Right kidney (tissue), 1 donor: ENCODE results near the gene VAPB.

Experiments used
- DNase-seq: peaks from one replicate; pipeline ENCODE4 v3.0.0-alpha.2; 2016

VAPB gene

DNA sequence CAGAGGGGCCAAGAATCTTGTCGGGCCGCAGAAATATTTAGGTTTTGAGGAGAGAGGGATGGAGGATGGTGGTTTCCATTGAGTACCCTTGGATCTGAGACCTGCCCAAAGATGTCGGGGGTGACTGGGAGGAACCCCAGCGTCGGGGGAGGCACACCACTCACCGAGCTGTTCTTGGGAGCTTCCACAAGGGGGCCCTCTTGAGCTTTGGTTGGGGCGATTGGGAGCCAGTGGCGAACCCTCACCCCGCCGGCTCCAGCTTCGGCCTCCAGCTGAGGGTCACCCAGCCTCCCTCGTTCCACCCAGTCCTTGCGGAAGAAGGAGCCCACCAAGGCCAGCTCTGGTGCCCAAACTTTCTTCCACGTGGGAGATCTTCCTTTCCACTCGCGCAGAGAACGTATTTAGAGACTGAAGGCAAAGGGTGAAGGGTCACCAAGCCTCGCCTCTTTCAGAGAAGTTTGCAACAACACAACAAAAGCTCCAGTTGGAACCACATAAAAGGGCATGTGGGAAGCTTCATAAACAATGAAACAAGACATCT lies 92.5 kb downstream of the VAPB start:
- DNase-seq, result peak; percentile 65

DNA sequence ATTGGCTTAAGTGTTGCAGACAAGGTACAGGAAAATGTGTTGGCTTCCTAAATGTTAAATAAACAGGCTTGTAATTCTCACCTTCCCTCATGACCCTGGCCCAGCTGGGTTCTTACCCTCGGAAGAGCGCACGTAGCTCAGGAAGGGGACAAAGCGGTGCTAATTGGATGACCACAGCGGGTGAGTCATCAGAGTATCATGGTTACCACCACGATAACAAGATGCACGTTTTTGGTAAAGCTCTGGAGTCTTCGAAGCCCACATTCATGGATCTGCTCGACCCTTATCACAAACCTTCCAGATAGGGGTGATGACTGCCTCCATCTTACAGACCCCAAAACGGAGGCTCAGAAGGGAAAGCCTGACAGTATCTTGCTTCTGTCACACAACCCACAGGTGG lies 93.4 kb downstream of the VAPB start:
- DNase-seq, result no peak

DNA sequence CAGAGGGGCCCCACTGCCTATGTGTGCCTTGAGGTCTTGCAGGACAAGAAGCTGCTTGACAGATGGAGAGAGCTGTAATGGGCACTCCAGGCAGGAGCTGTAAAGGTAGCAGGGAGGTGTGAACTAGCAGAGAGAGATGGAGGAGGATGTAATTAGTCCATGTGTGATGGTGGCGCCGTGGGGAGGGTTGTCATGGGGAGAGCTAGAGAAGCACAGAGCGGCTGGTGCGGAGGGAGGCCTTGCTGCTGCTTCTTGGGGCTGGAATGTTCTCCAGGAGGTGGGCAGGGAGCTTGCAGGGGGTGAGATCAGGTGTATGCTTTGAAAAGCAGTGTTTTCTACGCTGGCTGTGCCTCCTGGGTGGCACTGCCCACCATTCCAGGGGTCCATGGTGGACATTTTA lies 94.0 kb downstream of the VAPB start:
- DNase-seq, result no peak

DNA sequence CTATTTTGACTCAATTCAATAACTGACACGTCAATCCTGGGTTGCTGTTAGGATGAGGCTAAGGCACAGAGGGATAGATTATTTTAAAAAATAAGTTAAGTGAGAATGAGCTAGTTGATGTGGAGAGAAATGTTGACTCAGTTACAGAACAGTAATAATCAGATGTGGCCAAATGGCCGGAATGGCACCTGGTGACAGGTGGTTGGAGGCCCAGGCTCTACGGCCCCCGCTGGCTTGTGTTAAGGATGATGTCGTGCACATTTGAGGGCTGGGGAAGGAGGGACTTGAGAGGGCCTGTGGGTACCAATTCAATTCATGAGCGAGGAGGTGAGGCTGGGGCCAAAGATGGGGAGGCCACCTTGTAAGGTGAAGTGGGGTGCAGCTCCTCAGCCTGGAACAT lies 94.4 kb downstream of the VAPB start:
- DNase-seq, result no peak

DNA sequence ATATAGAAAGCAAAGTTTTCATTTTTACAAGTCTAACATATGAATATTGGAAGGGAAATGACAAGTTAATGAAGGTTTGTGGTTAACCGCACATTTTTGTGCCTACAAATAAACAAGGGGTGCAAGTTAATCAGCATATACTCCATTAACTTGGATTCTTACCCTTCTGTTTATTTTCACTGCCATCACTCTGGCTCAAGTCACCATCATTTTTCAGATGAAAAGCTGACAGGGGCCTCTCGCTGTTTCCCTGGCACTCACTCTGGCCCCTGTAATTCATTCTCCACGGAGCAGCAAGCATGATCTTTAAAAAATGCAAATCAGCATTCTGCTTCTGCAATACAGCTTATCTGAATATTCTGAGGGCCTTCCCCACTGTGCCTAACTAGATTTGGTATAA lies 96.4 kb downstream of the VAPB start:
- no peak for DNase-seq

DNA sequence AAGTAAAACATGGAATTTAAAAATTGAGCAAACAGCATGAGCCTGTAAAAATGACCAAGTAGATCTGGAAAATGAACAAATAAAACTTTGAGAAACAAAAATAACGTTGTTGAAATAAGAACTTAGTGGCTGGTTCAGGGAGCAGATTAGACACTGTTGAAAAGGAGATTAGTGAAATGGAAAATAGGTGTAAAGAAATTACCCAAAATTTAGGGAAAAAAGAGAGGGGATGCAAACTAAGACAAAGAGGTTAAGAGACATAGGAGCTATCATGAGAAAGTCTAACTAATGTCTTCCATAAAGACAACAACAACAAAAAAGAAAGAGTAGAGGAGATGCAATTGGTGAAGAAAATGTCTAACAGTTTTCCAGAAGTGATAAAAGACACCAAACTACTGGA lies 97.2 kb downstream of the VAPB start:
- no peak for DNase-seq

DNA sequence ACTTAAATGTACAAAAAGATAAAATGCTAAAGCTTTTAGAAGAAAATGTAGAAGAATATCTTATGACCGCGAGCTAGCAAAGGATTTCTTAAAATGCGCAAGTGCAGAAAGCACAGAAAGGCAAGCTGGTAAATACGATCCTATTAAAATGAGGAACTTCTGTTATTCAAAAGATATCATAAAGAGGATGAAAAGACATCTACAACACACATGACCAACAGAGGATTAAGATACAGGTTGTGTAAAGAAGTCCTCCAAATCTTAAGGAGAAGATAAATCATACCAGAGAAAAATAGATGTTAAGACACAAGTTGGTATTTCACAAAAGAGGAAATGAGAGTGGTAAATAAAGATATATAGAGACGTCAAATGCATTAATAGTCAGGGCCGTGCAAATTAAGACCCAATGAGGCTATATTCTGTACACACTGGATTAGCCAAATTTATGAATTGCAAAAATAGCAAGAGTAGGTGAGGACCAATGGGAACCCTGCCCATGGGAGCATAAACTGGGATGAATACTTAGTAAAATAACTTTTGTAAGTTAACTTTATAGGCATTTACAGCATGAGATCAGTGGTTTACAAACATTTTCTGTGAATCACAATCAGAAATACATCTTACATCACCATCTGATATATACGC lies 103.2 kb downstream of the VAPB start:
- no peak for DNase-seq

DNA sequence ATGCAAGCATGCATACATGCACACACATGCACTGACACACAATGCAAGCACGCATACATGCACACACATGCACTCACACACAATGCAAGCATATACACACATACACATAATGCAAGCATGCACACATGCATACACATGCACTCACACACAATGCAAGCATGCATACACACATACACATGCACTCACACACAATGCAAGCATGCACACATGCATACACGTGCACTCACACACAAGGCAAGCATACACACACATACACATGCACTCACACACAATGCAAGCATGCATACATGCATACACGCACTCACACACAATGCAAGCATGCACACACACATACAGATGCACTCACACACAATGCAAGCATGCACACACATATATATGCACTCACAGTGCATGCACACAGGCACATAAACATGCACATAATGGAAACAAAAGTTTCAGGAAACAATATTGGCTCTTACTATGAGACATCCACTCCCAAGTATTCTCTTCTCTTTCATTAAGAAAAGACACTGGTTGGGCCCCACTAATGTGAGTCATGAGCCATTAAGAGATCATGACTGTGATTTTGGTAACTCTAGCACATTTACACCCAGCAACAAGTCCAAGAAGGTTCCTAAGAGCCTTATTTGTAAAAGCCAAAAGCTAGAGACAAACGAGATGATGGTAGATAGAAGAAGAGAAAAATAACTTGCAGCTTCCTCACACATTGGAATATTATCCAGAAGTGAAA lies 103.9 kb downstream of the VAPB start:
- DNase-seq, result no peak

DNA sequence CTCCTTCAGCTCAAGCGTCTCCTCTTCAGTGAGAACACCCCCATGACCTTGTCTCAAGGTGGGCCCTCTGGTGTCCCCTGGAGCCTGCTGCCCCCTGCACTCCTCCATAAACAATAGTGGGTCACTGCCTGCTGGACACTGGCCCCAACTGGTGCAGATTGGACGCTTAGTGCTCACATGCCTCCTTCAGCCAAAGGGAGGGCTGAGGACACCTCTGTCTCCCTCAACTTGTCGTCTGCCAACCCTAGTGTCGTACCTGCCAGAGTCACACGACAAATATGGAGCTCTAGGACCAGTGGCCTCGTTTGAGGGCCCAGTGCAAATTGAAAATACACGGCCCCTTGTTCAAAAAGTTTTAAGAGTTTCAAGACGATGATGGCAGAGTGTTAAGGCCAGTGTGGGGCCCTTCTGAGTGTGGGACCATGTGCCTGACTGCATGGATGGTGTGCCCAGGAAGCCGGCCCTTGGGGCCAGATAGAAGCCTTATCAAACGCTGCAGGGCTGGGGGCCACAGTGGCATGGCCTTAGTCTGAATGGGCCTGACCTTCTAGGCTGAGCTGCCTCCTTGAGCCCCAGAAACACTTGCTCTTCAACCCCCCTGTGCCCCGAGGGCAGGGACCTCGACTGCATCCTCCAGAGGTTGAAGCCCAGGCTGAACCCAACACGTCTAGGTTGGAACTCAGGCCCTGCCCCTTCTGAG lies 106.0 kb downstream of the VAPB start:
- DNase-seq, result no peak

DNA sequence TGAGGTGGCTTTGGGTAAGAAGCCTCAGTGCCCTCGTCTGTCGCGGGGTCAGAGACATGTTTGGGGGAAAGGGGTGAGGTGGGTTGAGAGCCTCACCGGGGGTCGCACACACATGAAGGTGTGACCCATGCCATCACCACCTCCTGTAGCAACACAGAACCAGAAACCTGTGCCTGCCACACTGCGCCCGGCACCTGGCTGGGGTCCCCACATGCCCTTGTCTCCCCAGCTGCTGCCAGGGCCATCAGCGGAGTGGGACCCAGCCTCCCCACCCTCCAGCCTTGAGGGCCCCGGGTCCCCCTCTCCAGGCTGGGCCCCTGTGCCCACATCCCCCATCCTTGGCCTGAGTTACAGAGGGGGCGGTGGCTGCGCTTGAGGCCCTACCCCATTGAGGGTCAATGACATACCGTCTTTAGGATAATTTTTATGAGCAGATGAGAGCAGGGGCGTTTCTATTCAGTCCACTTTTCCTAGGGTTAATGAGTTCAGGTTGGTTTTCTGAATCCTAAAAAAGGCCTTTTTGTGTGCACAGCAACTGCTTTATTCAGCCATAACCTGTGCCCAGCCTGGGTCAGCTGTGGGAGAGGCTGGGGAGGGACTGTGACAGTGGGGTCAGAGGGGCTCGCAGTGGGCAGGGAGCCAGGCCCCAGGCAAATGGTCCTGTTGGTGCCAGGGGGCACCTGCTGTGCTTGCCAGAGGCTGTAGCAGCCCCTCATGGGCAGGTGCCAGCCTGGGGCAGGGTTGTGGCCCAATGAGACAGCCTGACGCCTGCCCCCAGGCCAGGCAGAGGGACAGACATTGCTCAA lies 106.8 kb downstream of the VAPB start:
- no peak for DNase-seq

DNA sequence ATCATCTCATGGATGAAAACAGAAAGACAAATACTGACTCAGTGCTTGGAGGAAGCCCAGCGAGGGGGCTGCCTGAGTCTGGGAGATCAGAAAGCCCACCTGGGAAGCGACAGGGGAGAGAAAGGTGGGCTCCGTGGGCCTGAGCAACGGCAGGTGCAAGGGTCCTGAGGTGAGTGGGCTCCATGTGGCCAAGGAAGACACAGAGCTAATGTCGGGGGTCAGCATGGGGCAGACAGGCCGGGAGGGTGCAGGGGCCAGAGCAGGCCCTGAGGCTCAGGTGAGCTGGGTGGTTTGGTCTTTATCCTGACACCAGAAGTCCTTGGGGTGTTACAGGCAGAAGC lies 107.4 kb downstream of the VAPB start:
- DNase-seq, result no peak

DNA sequence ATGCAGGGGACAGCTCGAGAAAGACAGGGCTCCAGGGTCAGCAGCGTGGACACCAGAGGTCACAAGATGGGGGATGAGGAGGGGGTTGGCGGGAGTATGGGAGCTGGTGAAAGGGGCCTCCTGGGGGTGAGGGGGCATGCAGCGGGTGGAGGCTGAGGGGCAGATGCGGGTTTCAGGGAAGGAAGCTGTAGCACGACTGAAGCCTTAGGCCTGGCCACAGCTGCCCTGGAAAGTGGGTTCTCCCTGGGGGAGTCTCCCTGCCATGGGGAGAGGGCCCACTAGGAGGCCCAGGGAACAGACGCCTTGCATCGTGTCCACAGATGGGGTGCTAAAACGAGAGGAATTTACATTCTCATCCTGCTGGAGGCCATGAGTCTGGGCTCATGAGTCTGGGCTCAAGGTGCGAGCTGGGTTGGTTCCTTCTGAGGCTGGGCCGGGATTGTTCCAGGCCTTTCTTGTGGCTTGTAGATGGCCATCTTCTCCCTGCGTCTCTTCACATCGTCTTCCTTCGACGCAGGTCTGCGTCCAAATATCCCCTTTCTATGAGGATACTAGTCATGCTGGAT lies 108.1 kb downstream of the VAPB start:
- no peak for DNase-seq

DNA sequence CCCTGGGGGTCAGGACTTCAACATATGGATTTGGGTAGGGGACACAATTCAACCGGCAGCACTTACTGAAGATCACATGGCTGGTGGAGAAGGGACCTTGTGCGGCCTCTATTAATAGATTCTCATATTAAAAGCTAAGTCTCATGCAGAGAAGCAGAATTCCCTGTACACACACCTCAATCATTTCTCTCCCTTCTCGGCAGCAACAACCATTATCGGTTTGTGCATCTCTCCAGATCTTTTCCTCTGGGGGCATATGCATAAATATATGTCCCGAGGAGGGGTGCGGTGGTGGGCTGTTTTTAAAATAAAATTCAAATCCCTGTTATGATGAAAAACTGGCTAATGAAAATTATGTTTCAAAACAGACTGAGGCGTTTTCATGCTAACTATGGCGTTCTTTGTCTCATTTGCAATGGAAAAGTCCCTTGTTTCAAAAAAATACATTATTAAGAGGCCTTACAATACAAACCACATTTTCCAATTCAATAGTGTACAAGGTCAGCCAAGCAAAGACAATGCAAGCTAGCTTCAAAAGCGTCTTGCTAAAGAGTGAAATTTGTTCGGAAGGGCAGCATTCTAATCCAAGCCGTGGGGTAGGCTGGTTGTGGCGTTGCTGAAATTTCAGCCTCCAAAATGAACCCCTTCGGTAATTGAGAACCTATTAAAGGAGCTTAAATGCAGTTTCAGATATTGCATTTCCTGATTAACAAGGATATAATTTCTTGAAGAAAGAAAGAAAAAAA lies 108.9 kb downstream of the VAPB start:
- no peak for DNase-seq

DNA sequence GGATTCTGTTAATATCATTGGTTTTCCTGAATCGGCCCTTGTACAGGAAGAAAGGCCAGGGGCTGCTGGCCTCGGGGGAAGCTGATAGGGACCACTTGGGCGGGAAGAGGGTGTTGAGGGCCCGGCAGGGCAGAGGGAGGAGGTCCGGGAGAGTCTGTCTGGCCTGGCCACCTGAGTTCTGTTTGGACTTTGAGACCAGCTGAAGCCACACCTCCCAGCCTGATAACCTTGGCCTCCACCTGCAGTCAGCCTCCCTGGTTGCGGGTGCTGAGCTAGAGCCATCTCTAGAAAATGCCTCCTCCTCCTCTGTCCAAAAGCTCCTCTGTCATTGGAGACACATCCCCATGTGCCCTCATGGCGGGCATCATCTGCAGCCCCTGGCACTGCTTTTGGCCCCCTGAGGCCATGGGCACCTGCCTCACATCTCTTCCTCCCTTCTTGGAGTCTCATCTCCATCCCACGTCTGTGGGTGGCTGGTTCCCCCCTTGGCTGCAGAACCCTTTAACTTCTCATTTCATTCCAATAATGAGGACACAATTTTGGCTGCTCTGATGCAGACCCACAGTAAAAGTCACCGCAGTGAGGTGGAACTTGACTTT lies 109.5 kb downstream of the VAPB start:
- DNase-seq, result no peak

DNA sequence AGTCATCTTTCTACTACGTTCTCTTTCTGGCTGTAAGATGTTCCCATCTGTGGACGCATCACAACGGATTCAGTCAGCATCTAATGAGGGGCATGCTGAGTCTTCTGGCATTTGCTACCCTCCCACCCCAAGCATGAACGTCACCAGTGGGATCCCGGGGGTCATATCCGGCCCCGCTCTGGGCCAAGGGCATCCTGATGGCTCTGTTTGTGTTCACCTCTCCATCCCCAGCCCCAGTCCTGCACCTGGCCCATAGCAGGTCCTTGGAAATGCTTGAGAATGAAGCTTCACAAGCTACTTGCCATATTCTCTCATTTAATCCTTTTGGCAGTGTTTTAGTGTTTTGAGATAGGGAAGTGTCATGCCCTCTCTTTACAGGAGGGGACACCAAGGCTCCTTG lies 111.2 kb downstream of the VAPB start:
- no peak for DNase-seq
